T-helper 17 cell (primary cell): ENCODE measurements around the gene TUBA4B. TPM values are rescaled to one million over a fixed set of nuclear protein-coding genes. Genes with fewer than 3 reads are reported as not detected.
A peak's percentile ranks its signal among the peaks of the same experiment; 100 is the strongest.

ENCODE experiments used
- ATAC-seq: fragments of 150-1000 bp; cut with Tn5 transposase; 2 replicates; pipeline ENCODE4 v1.10.0; 2021; ENCODE audit warnings: mild to moderate bottlenecking, moderate library complexity
- DNase-seq, 3 donors: peaks; one replicate each; pipeline versions ENCODE4 v3.0.0 to v3.0.0-alpha.2; 2020 to 2021
- H3K9me3 ChIP-seq: one replicate; pipeline ENCODE4 v1.7.0; 2013; ENCODE audit warnings: low read length, mild to moderate bottlenecking; ENCODE audit not compliant: control insufficient read depth, poor library complexity, severe bottlenecking
- H3K27ac Mint-ChIP-seq: one replicate; pipeline ENCODE4 v1.8.0; 2022; ENCODE audit warnings: mild to moderate bottlenecking, moderate library complexity, mixed read lengths
- H3K27me3 Mint-ChIP-seq: one replicate; pipeline ENCODE4 v1.8.0; 2022; ENCODE audit warnings: mixed read lengths
- H3K36me3 Mint-ChIP-seq: one replicate; pipeline ENCODE4 v1.8.0; 2022; ENCODE audit warnings: low read depth, mixed read lengths
- H3K4me1 Mint-ChIP-seq: one replicate; pipeline ENCODE4 v1.8.0; 2022; ENCODE audit warnings: mild to moderate bottlenecking, mixed read lengths
- H3K4me3 Mint-ChIP-seq: one replicate; pipeline ENCODE4 v1.8.0; 2022; ENCODE audit warnings: mild to moderate bottlenecking, moderate library complexity, mixed read lengths
- total RNA-seq, 4 donors: library from RNA in 2 of 4; stranded (reverse) in 2 of 4; gene quantifications; one replicate each; pipeline ENCODE4 v1.2.3 and lab custom pipeline; 2022 to 2026

Gene TUBA4B
- total RNA-seq, 2 donors from 2014 or later: not detected

DNA sequence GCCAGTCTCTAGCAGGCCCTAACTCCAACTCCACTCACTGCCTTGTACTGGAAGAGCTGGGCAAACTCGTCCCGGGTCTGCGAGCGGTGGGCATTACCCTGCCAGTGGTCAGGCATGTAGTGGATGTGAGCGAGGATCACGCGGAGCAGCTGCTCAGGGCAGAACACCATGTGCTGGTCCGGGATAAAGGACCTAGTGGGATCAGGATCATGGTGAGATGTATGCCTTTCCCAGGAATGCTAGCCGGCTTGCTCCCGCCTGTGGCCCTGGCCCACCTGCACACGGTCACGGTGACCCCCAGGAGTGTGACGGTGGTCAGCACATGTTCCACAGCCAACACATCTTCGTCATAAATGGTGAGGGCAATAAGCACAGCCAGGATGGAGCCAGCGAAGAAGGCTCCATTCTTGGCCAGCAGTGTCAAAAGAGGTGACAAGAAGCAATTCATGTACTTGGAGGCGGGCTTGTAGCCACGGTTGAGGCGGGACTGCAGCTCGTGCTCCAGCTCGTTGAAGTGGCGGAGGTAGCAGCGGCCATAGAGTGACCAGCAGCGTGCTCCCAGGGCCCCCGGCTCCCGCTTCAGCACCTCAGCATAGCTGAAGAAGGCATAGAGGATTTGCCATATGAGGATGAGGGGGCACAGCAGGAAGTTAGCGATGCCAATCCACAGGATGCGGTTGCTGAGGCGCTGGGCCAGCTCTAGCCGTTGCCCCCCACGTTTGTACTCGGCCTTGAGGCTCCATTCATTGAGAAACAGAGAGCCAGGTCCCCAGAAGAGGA is 29.0 kb upstream of the TUBA4B start:
- peak overlapping the region; percentile 54 for H3K27ac Mint-ChIP-seq
- ATAC-seq (no peak), DNase-seq (no peak)
- peaks cover 17% of the 10 kb centered on the region for H3K4me1 Mint-ChIP-seq
- no peaks in the 10 kb centered on the region for H3K9me3 ChIP-seq
- H3K27me3 Mint-ChIP-seq: no peaks in the 10 kb centered on the region
- peaks cover 7% of the 10 kb centered on the region for H3K36me3 Mint-ChIP-seq
- H3K4me3 Mint-ChIP-seq: no peak overlapping the region

DNA sequence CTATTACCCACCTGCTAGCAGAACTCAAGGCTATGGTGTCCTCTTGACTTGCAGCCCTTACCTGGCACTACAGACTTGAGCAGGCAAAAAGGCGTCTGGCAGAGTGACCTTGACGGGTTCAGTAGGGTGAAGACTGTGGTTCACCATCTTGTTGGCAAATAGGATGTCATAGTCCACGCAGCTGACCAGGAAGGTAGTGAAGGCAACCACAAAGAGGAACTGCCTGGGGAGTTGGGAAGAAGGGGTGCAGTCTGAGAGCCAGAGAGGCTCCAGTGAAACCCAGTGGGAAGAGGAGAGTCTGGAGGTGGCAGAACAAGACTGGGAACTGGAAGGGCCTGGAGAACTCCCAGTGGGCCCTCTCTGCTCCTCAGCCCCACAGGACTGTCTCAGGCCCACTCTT is 27.7 kb upstream of the TUBA4B start:
- H3K4me3 Mint-ChIP-seq: no peak overlapping the region
- H3K27ac Mint-ChIP-seq: peak overlapping the region; percentile 43
- H3K36me3 Mint-ChIP-seq: peaks cover 12% of the 10 kb centered on the region
- ATAC-seq (no peak), DNase-seq (no peak)
- peaks cover 28% of the 10 kb centered on the region for H3K4me1 Mint-ChIP-seq
- no peaks in the 10 kb centered on the region for H3K27me3 Mint-ChIP-seq
- H3K9me3 ChIP-seq: no peaks in the 10 kb centered on the region

DNA sequence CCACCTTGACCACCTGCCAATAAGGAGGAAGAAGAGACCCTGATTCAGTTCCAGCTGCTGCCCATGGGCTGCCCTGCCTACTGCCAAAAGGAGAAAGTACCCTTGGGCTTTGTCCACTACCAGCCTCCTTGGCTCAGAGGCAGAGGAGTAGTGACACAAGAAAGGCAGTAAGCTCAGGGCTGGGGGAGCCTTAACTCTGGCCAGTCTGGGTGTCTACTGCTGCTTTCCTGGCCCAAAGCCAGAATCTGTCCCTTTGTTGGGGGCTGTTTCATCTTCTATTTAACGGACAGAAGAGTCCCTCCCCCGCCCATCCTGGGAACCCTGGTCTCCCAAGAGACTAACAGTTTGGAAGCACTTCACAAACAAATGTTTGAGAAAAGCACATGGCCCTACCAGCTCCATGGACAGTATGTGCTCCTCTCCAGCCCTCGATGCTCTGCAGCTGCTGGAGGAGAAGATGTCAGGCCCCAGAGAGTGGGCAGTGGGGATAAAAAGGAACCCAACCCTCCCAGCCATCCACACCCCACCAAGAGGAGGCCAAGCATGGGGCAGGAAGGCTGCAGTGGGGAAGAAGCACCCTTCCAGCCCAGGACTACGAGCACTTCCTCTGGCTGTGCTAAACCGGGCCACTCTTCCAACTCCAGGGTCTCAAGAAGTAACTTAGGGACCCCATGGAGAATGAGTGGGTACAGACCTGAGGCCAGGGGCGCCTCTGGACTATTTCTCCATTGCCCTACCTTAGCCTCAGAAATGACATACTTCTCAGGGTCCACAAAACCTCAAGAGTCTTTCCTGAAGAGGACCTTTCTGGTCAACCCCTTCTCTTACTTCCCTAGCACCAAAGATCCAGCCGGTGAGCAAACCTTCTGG is 24.8 kb upstream of the TUBA4B start:
- peak overlapping the region; percentile 99 for H3K4me3 Mint-ChIP-seq
- no peak for ATAC-seq
- H3K4me1 Mint-ChIP-seq: peaks cover 33% of the 10 kb centered on the region
- peaks cover 8% of the 10 kb centered on the region for H3K36me3 Mint-ChIP-seq
- DNase-seq: no peak
- no peaks in the 10 kb centered on the region for H3K9me3 ChIP-seq
- peak overlapping the region; percentile 27 for H3K27ac Mint-ChIP-seq
- no peaks in the 10 kb centered on the region for H3K27me3 Mint-ChIP-seq

DNA sequence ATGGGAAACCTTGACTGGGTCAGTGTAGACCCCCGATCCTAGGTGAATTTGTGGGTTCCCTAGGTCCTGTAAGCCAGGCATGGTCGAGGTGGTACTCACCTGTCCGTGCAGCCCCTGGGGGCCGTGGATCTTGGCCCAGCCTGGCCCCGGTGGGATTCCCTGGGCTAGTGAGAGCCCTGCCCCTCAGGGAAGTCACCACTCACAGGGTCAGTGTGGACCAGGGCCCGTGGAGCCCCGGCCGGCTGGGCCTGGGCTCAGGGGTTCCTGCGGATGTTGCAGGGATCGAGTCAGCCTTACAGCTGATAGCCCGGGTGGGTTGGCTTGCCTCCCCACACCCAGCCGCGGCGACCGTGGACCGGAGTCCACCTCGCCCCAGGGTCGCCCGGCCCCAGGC is 24.1 kb upstream of the TUBA4B start:
- ATAC-seq (no peak), DNase-seq (no peak)
- H3K9me3 ChIP-seq: no peaks in the 10 kb centered on the region
- peak overlapping the region; percentile 99 for H3K4me3 Mint-ChIP-seq
- H3K36me3 Mint-ChIP-seq: peaks cover 6% of the 10 kb centered on the region
- peaks cover 33% of the 10 kb centered on the region for H3K4me1 Mint-ChIP-seq
- no peaks in the 10 kb centered on the region for H3K27me3 Mint-ChIP-seq
- peak overlapping the region; percentile 97 for H3K27ac Mint-ChIP-seq

DNA sequence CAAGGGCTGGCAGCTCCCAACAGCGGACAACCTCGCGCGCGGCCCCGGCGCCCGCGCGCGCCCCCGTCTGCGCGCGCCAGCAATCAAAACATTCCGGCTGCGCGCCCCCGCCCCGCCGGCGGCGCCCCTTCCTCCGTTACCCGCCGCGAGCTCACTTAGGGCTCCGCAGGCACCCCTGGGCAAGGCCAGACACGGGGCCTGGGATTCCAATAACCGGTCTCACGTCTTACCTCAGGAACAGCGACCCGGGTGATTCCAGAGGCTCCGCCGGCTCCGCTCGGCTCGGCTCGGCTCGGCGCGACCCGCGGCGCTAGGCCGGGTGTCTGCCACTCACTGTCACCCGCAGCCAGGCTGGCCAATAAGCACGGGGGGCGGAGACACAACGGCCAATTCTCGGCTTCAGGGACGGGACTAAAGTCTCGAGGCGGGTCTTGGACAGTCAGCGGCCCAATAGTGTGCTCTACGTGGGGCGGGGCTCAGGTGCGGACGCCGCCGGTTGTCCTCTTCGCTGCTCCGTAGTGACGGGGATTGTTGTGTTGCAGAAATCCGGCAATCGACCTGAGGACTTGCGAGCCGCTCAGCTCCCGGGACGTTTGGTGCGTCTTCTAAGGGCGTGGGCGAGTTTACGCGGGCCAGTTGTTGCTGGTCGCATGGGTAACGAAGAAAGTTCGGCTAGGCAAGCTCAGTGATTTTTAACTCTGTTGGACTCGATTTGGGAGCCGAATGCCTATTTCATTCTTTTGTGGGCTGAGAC is 23.6 kb upstream of the TUBA4B start, which contains the start of the genes ANKZF1 and ATG9A:
TSS of gene ANKZF1 (plus strand) at position 502 of the 754 bp plus-strand sequence. CDS start 452 bp downstream, outside the sequence.
TSS of gene ATG9A (minus strand) at position 332 of the 754 bp plus-strand sequence. CDS start 1,612 bp downstream, outside the sequence.
- H3K27me3 Mint-ChIP-seq: no peaks in the 10 kb centered on the region
- ATAC-seq (peak; percentile 98), DNase-seq (peak; percentile 93 to 97 (median 94))
- no peaks in the 10 kb centered on the region for H3K9me3 ChIP-seq
- H3K4me1 Mint-ChIP-seq: peaks cover 35% of the 10 kb centered on the region
- peak within 1 kb of the TSS; percentile 97 for H3K27ac Mint-ChIP-seq
- peak within 1 kb of the TSS; percentile 99 for H3K4me3 Mint-ChIP-seq
- peaks cover 9% of the 10 kb centered on the region for H3K36me3 Mint-ChIP-seq

DNA sequence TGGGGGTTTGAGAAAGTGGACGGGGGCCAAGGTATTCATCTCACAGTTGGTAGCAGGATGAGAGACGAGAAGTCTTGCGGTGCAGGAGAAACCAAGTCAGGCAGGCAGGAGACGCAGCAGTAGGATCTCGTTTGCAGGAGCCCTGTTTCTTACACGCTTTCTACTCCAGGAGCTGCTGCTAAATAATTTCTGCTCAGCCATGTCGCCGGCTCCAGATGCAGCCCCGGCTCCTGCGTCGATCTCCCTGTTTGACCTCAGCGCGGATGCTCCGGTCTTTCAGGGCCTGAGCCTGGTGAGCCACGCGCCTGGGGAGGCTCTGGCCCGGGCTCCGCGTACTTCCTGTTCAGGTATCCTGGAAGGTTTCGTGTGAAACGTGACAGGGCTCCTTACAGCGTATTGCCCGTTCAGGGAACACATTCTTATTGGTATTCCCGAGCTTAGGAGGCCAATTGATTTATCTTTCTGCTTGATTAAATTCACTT is 22.9 kb upstream of the TUBA4B start:
- Mint-ChIP-seq H3K27me3 (no peaks in the 10 kb centered on the region), H3K36me3 (peaks cover 11% of the 10 kb centered on the region), H3K4me3 (peak overlapping the region; percentile 99), H3K4me1 (peaks cover 34% of the 10 kb centered on the region), H3K27ac (peak overlapping the region; percentile 97)
- no peak for DNase-seq
- ATAC-seq: peak; percentile 4
- no peaks in the 10 kb centered on the region for H3K9me3 ChIP-seq

DNA sequence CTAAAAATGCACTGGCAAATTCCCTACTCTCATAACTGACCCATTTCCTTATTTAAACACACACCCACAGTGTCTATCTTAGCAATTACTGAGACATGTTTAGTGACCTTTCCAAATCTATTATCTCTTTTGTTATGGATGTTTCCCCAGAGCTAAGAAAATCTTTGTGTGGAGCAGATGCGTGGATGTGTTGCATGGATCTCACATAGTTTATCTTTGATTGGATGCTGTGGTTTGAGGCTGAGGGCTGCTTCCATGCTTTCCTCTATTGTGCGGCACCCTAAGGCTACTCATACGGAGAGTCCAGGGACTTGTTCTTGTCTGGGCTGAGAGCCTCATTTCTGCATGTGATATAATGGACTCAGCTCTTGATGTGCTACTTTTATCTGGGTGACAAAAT is 18.7 kb upstream of the TUBA4B start:
- H3K9me3 ChIP-seq: no peaks in the 10 kb centered on the region
- peaks cover 19% of the 10 kb centered on the region for H3K36me3 Mint-ChIP-seq
- H3K27me3 Mint-ChIP-seq: no peaks in the 10 kb centered on the region
- DNase-seq (no peak), ATAC-seq (no peak)
- peaks cover 27% of the 10 kb centered on the region for H3K4me1 Mint-ChIP-seq
- H3K4me3 Mint-ChIP-seq: no peak overlapping the region
- H3K27ac Mint-ChIP-seq: peak overlapping the region; percentile 14

DNA sequence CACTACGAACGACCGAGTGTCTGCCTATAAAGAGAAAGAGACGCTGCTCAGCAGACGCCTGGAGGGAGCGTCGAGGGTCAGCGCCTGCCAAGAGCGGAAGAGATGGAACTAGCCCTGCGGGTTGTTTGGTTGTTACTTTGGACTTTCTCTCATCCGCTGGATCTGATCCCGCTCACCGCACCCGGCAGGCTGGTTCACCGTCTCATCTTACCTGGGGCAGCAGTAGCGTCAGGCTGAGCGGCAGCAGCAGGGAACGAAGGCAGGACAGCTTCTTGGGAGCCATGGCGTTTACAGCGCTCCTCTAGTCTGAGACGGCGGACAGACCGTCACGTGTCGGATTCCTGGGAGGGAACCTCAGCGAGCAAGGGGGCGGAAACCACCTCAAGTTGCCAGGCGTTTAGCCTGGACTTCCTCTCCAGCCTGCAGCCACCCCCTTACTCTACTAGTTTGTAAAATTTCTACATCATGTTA is 9.7 kb upstream of the TUBA4B start:
- ATAC-seq: no peak
- DNase-seq: no peak
- no peaks in the 10 kb centered on the region for H3K9me3 ChIP-seq
- Mint-ChIP-seq H3K27me3 (no peaks in the 10 kb centered on the region), H3K4me3 (peak overlapping the region; percentile 33), H3K27ac (no peak overlapping the region), H3K36me3 (no peaks in the 10 kb centered on the region), H3K4me1 (peaks cover 38% of the 10 kb centered on the region)

DNA sequence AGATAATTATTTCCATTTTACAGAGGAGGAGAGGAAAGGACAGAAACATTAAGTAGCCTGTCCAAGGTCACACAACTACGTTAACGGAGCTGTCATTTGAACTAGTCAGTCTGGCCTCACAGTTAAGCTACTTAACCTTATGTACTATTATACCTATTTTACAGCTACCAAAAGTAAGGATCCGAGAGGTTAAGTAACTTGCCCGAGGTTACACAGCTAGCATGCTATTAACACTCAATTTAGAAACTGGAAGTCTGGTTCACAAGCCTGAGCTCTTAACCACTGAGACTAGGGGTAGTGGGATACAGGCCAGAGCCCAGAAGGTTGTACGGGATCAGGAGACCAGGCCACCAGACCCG is 8.3 kb upstream of the TUBA4B start:
- peaks cover 47% of the 10 kb centered on the region for H3K4me1 Mint-ChIP-seq
- no peaks in the 10 kb centered on the region for H3K9me3 ChIP-seq
- no peak for ATAC-seq

DNA sequence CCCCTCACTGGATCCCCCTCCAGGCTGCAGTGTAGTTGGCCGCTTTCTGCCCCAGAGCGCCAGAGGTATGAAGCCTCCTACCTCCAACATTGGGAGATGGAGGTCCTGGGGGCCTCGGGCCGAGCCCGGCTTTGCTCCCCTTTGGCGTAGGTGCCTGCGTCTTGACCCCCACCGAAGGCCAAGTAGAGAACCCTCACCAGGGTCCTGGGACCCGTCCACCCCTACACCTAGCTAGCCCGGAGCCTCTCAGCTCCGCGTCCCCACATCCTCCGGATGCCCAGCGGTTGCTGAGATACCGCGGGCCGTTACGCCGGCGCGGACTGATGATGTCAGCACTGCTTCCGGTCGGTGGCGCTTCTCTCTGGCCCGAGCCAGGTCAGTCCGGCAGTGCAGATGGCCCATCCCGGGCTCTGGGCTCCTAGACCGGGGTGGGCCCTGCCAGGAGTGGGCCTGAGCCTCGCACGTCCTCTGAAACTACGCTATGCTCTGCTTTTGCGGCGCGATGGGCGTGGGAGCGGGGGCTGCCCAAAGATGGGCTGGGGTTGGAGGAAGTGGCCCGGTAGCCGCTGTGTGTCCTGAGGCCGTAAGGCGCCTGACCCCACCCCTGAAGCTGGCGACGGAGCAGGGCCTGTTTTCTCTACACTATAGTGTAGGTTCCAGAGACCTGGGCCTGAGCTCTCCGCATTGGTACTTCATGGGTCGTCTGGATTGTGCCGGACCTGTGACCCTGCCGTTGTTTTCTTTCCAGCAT is 7.7 kb upstream of the TUBA4B start, which contains the start of the genes GLB1L and STK16:
TSS of gene GLB1L (minus strand) at position 297 of the 751 bp plus-strand sequence. CDS start 1,871 bp downstream, outside the sequence.
TSS of gene STK16 (plus strand) at position 332 of the 751 bp plus-strand sequence. CDS start 521 bp downstream, outside the sequence.
- H3K27ac Mint-ChIP-seq: peak within 1 kb of the TSS; percentile 98
- no peaks in the 10 kb centered on the region for H3K27me3 Mint-ChIP-seq
- no peaks in the 10 kb centered on the region for H3K9me3 ChIP-seq
- DNase-seq: peak; percentile 72 to 79 (median 74)
- peaks cover 51% of the 10 kb centered on the region for H3K4me1 Mint-ChIP-seq
- peak; percentile 72 for ATAC-seq
- H3K4me3 Mint-ChIP-seq: peak within 1 kb of the TSS; percentile 93
- peaks cover 2% of the 10 kb centered on the region for H3K36me3 Mint-ChIP-seq

More for the DNA sequence above, 8.3 kb upstream of the TUBA4B start:
- Mint-ChIP-seq H3K36me3 (peaks cover 2% of the 10 kb centered on the region), H3K27me3 (no peaks in the 10 kb centered on the region), H3K4me3 (peak overlapping the region; percentile 93), H3K27ac (peak overlapping the region; percentile 98)
- DNase-seq: no peak

DNA sequence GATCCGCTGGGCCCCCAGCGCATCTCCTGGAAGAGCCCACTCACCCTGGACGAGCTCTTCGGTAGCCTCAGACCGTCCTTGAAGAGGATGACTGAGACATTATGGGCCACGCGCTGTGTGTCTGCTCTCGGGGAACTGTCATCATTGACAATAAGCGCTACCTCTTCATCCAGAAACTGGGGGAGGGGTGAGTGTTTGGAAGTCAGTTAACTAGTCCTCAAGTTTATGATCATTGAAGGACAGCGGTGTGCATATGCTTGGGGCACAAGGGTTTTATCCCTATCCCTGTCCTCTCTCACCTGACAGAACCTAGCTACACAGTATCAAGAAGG is 7.2 kb upstream of the TUBA4B start:
- Mint-ChIP-seq H3K27ac (peak overlapping the region; percentile 98), H3K36me3 (peaks cover 4% of the 10 kb centered on the region), H3K27me3 (no peaks in the 10 kb centered on the region), H3K4me3 (peak overlapping the region; percentile 93), H3K4me1 (peaks cover 56% of the 10 kb centered on the region)
- ATAC-seq (no peak), DNase-seq (no peak)
- no peaks in the 10 kb centered on the region for H3K9me3 ChIP-seq

DNA sequence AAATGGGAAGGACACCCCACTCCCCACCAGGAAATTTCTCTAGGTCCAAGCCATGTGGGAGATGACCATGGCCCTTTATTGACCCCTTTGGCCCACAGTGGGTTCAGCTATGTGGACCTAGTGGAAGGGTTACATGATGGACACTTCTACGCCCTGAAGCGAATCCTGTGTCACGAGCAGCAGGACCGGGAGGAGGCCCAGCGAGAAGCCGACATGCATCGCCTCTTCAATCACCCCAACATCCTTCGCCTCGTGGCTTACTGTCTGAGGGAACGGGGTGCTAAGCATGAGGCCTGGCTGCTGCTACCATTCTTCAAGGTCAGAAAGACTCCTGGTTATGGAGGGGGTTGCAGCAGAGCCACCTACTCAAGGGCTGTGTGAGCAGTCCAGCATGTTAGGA is 6.5 kb upstream of the TUBA4B start:
- Mint-ChIP-seq H3K36me3 (peaks cover 5% of the 10 kb centered on the region), H3K27ac (peak overlapping the region; percentile 98), H3K4me1 (peaks cover 59% of the 10 kb centered on the region), H3K4me3 (peak overlapping the region; percentile 63), H3K27me3 (no peaks in the 10 kb centered on the region)
- ATAC-seq: no peak
- H3K9me3 ChIP-seq: no peaks in the 10 kb centered on the region
- DNase-seq: no peak
